ENCODE measurements around the gene DBNL. TPM values are rescaled to one million over a fixed set of nuclear protein-coding genes. Genes with fewer than 3 reads are reported as not detected.

Gene DBNL
- total and polyA plus RNA-seq, 2 of the 13 experiments (the other 11 are each of a cell fraction or from before 2014, with no cell fraction given): 20.8 to 35.1 TPM

DNA sequence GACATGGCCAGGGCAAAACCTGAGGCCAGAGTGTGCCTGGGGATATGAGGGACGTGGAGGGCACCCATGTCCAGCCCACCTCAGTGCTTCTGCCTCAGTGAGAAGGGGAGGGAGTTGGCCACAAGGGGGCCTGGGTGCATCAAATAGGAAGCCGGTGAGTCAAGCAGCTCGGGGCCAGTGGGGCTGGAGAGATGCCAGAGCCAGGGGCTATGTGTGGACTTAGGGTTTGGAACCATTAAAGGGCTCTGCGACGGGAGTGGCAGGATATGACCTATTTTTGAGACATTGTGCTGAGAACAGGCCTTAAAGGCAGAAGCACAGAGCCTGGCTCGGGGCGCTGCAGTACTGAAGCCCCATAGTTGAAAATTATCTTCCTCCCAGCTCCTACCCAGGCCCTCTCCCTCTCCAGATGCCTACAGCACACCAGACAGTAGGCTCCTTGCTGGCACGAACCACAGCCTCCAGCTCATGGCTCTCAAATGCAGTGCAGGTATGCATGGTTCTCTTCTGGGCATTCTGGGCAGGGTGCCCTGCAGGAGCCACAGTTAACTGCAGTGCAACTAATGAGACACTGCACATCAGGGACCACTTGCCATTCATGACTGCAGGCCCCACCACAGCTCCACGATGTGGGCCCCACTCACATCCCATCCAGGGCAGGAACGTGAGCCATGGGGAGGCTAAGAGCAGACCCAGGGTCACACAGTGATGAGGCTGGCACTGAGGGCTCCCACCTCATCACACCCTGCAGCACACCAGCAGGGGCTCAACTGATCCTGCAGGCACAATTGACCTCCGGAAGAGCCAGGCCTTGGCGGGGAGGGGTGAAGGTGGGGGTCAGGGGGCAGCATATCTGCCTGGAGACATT is 28.1 kb downstream of the DBNL start (continued):
- TF ChIP-seq, protein P1, sequence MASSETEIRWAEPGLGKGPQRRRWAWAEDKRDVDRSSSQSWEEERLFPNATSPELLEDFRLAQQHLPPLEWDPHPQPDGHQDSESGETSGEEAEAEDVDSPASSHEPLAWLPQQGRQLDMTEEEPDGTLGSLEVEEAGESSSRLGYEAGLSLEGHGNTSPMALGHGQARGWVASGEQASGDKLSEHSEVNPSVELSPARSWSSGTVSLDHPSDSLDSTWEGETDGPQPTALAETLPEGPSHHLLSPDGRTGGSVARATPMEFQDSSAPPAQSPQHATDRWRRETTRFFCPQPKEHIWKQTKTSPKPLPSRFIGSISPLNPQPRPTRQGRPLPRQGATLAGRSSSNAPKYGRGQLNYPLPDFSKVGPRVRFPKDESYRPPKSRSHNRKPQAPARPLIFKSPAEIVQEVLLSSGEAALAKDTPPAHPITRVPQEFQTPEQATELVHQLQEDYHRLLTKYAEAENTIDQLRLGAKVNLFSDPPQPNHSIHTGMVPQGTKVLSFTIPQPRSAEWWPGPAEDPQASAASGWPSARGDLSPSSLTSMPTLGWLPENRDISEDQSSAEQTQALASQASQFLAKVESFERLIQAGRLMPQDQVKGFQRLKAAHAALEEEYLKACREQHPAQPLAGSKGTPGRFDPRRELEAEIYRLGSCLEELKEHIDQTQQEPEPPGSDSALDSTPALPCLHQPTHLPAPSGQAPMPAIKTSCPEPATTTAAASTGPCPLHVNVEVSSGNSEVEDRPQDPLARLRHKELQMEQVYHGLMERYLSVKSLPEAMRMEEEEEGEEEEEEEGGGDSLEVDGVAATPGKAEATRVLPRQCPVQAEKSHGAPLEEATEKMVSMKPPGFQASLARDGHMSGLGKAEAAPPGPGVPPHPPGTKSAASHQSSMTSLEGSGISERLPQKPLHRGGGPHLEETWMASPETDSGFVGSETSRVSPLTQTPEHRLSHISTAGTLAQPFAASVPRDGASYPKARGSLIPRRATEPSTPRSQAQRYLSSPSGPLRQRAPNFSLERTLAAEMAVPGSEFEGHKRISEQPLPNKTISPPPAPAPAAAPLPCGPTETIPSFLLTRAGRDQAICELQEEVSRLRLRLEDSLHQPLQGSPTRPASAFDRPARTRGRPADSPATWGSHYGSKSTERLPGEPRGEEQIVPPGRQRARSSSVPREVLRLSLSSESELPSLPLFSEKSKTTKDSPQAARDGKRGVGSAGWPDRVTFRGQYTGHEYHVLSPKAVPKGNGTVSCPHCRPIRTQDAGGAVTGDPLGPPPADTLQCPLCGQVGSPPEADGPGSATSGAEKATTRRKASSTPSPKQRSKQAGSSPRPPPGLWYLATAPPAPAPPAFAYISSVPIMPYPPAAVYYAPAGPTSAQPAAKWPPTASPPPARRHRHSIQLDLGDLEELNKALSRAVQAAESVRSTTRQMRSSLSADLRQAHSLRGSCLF (CRISPR knock-in tag; IDR thresholded peaks at IDR 0.05; ENCODE audit: borderline replicate concordance): no peak
- TF ChIP-seq ZNF614 (CRISPR knock-in tag; IDR thresholded peaks at IDR 0.05; ENCODE audit: borderline replicate concordance) (0 out of 2 replicates have a peak, but pooled peaks have one; percentile 19), ZSCAN29 (CRISPR knock-in tag; conservative IDR thresholded peaks at IDR 0.05) (peak; percentile 45; the same call in 1 of the 2 replicates), ZNF121 (CRISPR knock-in tag; IDR thresholded peaks at IDR 0.05) (peak; percentile 36; the same call in 1 of the 2 replicates), YY1 (IDR thresholded peaks at IDR 0.05; ENCODE audit: insufficient read depth, insufficient replicate concordance, low read depth, low read length) (peak; percentile 10), NCOA5 (CRISPR knock-in tag; IDR thresholded peaks at IDR 0.05) (no peak), SMC3 (IDR thresholded peaks at IDR 0.05; ENCODE audit: low read length) (0 out of 2 replicates have a peak, but pooled peaks have one; percentile 7), PATZ1 (CRISPR knock-in tag; IDR thresholded peaks at IDR 0.05) (0 out of 2 replicates have a peak, but pooled peaks have one; percentile 10), MXI1 (IDR thresholded peaks at IDR 0.05; ENCODE audit: borderline replicate concordance, low read depth, low read length) (0 out of 3 replicates have a peak, but pooled peaks have one; percentile 2), STAG1 (CRISPR knock-in tag; IDR thresholded peaks at IDR 0.05) (peak; percentile 60), ZNF329 (CRISPR knock-in tag; IDR thresholded peaks at IDR 0.05; ENCODE audit: low read depth) (no peak), AGO2 (optimal IDR thresholded peaks at IDR 0.05; ENCODE audit: low read depth, low read length) (peak; percentile 23), TMF1 (CRISPR knock-in tag; IDR thresholded peaks at IDR 0.05; ENCODE audit: low read depth) (no peak), FOSL2 (CRISPR knock-in tag; IDR thresholded peaks at IDR 0.05) (peak; percentile 60), CENPX (CRISPR knock-in tag; IDR thresholded peaks at IDR 0.05) (no peak), RAD21 (CRISPR knock-in tag; IDR thresholded peaks at IDR 0.05) (peak; percentile 66), ZFP91 (CRISPR knock-in tag; IDR thresholded peaks at IDR 0.05; ENCODE audit: borderline replicate concordance) (peak; percentile 33; the same call in 1 of the 2 replicates), ZNF331 (CRISPR knock-in tag; IDR thresholded peaks at IDR 0.05) (0 out of 2 replicates have a peak, but pooled peaks have one; percentile 5)
- TF ChIP-seq, protein P2, sequence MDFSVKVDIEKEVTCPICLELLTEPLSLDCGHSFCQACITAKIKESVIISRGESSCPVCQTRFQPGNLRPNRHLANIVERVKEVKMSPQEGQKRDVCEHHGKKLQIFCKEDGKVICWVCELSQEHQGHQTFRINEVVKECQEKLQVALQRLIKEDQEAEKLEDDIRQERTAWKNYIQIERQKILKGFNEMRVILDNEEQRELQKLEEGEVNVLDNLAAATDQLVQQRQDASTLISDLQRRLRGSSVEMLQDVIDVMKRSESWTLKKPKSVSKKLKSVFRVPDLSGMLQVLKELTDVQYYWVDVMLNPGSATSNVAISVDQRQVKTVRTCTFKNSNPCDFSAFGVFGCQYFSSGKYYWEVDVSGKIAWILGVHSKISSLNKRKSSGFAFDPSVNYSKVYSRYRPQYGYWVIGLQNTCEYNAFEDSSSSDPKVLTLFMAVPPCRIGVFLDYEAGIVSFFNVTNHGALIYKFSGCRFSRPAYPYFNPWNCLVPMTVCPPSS (IDR thresholded peaks at IDR 0.05): no peak
